Stomach (tissue), 4 donors: ENCODE data around the gene SPRYD3.

Source experiments
- CTCF ChIP-seq, 7 experiments: fragments of 450-650 bp in 4 of 7; fragments of 200-600 bp in 3 of 7; sonication (generic) in 3 of 7; IDR thresholded peaks; one replicate each; pipeline ENCODE4 v1.5.1; 2016 to 2019; ENCODE audit warnings: antibody characterized with exemption in 7 of 7, control low read depth in 2 of 7, mild to moderate bottlenecking in 1 of 7
- POLR2A ChIP-seq, 4 donors: fragments of 450-650 bp; IDR thresholded peaks; one replicate each; pipeline ENCODE4 v1.6.1; 2016; ENCODE audit warnings: antibody characterized with exemption in 4 of 4, control low read depth in 2 of 4, mild to moderate bottlenecking in 1 of 4, moderate library complexity in 1 of 4
- POLR2AphosphoS5 ChIP-seq, 3 donors: sonication (generic); formaldehyde crosslinking; IDR thresholded peaks; one replicate each; pipeline ENCODE4 v1.6.1; 2016; ENCODE audit warnings: antibody characterized with exemption in 3 of 3

GRCh38 chr12:53056901-53057300 is 22.3 kb downstream of the SPRYD3 start:
- no peak for TF ChIP-seq POLR2A (IDR thresholded peaks at IDR 0.05)
- TF ChIP-seq CTCF (IDR thresholded peaks at IDR 0.05), result no peak
- TF ChIP-seq POLR2AphosphoS5 (IDR thresholded peaks at IDR 0.05), result no peak
